Gastrocnemius medialis (tissue), 4 donors: ENCODE data around the gene ADAMTS20. TPM values are rescaled to one million over a fixed set of nuclear protein-coding genes. Genes with fewer than 3 reads are reported as not detected.

Source experiments
- ATAC-seq, 2 donors: fragments of 150-250 bp; one replicate each; pipeline ENCODE4 v1.9.1; 2016
- DNase-seq, 2 donors: peaks; one replicate each; pipeline ENCODE4 v3.0.0-alpha.2; 2019
- H3K27ac ChIP-seq, 4 donors: fragments of 200-600 bp; sonication (generic); 1 replicate in 1 of 4; 2 replicates in 3 of 4; pipeline ENCODE4 v1.5.1; 2016 to 2018; ENCODE audit warnings: mild to moderate bottlenecking in 2 of 4, moderate library complexity in 1 of 4
- H3K27me3 ChIP-seq, 3 donors: fragments of 200-600 bp; sonication (generic) in 2 of 3; 1 replicate in 1 of 3; 2 replicates in 2 of 3; pipeline versions ENCODE4 v1.5.1 to v1.6.0; 2016 to 2019; ENCODE audit warnings: mild to moderate bottlenecking in 1 of 3, moderate library complexity in 1 of 3
- H3K36me3 ChIP-seq, 2 donors: fragments of 200-600 bp; sonication (generic) in 1 of 2; one replicate each; pipeline ENCODE4 v1.5.1; 2017 to 2018
- H3K4me1 ChIP-seq, 2 donors: fragments of 200-600 bp; sonication (generic) in 1 of 2; one replicate each; pipeline ENCODE4 v1.5.1; 2016 to 2017; ENCODE audit warnings: mild to moderate bottlenecking in 2 of 2
- H3K4me3 ChIP-seq, 4 donors: fragments of 200-600 bp; sonication (generic) in 3 of 4; 1 replicate in 1 of 4; 2 replicates in 3 of 4; pipeline ENCODE4 v1.5.1; 2016 to 2019; ENCODE audit warnings: mild to moderate bottlenecking in 2 of 4
- H3K9me3 ChIP-seq, 3 donors: fragments of 200-600 bp; sonication (generic) in 2 of 3; 1 replicate in 1 of 3; 2 replicates in 2 of 3; pipeline ENCODE4 v1.5.1; 2016 to 2019
- CTCF ChIP-seq, 5 experiments: fragments of 450-650 bp in 3 of 5; fragments of 200-600 bp in 2 of 5; sonication (generic) in 2 of 5; IDR thresholded peaks in 4 of 5; conservative IDR thresholded peaks in 1 of 5; 1 replicate in 4 of 5; 2 replicates in 1 of 5; pipeline ENCODE4 v1.5.1; 2016 to 2019; ENCODE audit warnings: antibody characterized with exemption in 5 of 5, mild to moderate bottlenecking in 3 of 5, moderate library complexity in 3 of 5
- POLR2A ChIP-seq, 2 donors: fragments of 450-650 bp; IDR thresholded peaks; one replicate each; pipeline ENCODE4 v1.6.1; 2017; ENCODE audit warnings: antibody characterized with exemption in 2 of 2, mild to moderate bottlenecking in 2 of 2, moderate library complexity in 2 of 2
- in situ Hi-C, 4 donors: fragments of 200-750 bp; cut with MboI; loops; one replicate each; pipeline versions ENCODE4 v1.15.0 to v1.8.0; 2017; ENCODE audit warnings: low sequenced_read_pairs in 4 of 4
- intact Hi-C: fragments of 100-400 bp; cut with DNase I; formaldehyde crosslinking; loops from one replicate; pipeline ENCODE4 v1.15.1; 2023; ENCODE audit warnings: low total_unique reads
- total RNA-seq, 4 donors: library from RNA; depleted of rRNA; stranded (reverse); fragments of >200 nt; gene quantifications; one replicate each; pipeline versions ENCODE4 v1.1.0 to v1.2.3, GENCODE V29; 2016

ADAMTS20 gene
- total RNA-seq, 4 donors from 2014 or later, result not detected

DNA sequence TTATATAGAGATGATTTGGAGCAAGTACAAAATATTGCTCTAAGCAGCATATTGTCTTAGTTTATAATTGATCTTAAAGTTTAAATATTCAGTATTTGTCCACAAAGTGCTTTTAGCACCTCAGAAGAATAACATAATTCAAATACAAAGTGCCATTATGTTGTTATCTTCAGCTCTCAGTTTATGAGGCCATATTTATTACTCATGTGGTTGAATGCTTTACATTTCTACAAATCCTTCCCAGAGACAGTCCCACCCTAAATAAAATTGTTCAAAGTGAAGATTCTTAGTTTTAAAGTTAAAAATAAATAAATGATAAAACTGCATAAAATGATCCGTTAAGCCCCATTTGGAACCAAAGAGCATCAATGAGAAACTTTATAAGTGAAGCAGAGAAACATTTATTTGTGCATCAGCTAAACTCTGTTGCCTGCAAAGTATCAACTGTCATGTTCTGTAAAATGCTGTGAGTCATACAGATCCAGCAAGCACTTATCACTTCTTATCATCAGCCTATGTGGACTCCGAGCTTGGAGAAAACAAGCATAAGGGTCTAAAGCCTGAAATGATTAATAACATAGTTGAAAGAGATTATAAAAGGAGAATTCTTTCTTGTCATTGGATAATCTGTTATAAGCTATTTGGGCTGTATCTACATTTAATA lies 218.9 kb downstream of the ADAMTS20 start:
- Histone ChIP-seq H3K9me3 (no peaks in the 10 kb centered on the region), H3K4me3 (no peak overlapping the region), H3K36me3 (no peaks in the 10 kb centered on the region), H3K27me3 (no peaks in the 10 kb centered on the region), H3K4me1 (peaks cover 0 to 4% of the 10 kb centered on the region in 2 donors), H3K27ac (no peak overlapping the region)
- intact Hi-C loops, result no loop called here
- in situ Hi-C loops, result loop anchor here in 1 of 4 donors (25.0 kb wide), 1 partner anchor 846 kb away; no protein-coding TSS in a partner anchor
- no peak for DNase-seq
- no peak for TF ChIP-seq CTCF (IDR thresholded peaks at IDR 0.05 in 4 of 5, conservative IDR thresholded peaks at IDR 0.05 in 1 of 5)
- no peak for TF ChIP-seq POLR2A (IDR thresholded peaks at IDR 0.05)
- ATAC-seq, result no peak

DNA sequence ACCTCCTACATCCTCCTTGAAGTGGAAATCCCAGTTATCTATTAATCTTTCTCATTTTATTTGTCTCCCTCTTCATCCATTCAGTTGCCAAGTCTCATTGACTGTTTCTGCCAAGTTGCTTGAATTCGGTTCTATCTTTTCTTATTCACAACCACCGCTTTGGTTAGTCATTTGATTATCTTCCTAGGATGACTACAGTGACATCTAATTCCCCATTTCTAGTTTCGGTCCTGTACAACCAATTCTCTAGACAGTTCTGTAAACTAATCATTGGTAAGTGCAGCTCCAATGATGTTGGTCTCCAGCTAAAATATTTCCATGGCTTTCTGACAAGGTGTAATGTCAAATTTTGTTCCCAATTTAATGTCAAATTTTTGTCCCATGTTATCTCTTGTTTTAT lies 220.1 kb downstream of the ADAMTS20 start:
- DNase-seq (no peak), ATAC-seq (no peak)
- no peaks in the 10 kb centered on the region for H3K27me3 ChIP-seq
- H3K36me3 ChIP-seq, result no peaks in the 10 kb centered on the region
- H3K4me3 ChIP-seq, result no peak overlapping the region
- in situ Hi-C loops, result loop anchor here in 1 of 4 donors (25.0 kb wide), 1 partner anchor 845 kb away; no protein-coding TSS in a partner anchor
- H3K4me1 ChIP-seq, result no peaks in the 10 kb centered on the region
- TF ChIP-seq CTCF (IDR thresholded peaks at IDR 0.05 in 4 of 5, conservative IDR thresholded peaks at IDR 0.05 in 1 of 5) (no peak), POLR2A (IDR thresholded peaks at IDR 0.05) (no peak)
- no peak overlapping the region for H3K27ac ChIP-seq
- intact Hi-C loops, result no loop called here
- H3K9me3 ChIP-seq, result no peaks in the 10 kb centered on the region

DNA sequence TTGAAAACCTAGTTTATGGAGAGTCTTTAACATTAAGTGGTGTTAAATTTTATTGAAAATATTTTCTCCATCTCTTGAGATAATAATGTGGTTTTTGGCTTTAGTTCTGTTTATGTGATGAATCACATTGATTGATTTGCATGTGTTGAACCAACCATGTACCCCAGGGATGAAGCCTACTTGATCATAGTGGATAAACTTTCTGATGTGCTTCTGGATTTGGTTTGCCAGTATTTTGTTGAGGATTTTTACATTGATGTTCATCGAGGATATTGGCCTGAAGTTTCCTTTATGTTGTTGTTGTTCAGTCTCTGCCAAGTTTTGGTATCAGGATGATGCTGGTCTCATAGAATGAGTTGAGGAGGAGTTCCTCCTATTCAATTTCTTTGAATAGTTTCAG lies 222.6 kb downstream of the ADAMTS20 start:
- intact Hi-C loops, result no loop called here
- Histone ChIP-seq H3K4me1 (no peaks in the 10 kb centered on the region), H3K9me3 (no peaks in the 10 kb centered on the region), H3K36me3 (no peaks in the 10 kb centered on the region), H3K4me3 (no peak overlapping the region), H3K27me3 (no peaks in the 10 kb centered on the region), H3K27ac (no peak overlapping the region)
- no peak for TF ChIP-seq POLR2A (IDR thresholded peaks at IDR 0.05)
- TF ChIP-seq CTCF (IDR thresholded peaks at IDR 0.05 in 4 of 5, conservative IDR thresholded peaks at IDR 0.05 in 1 of 5), result no peak
- no peak for DNase-seq
- no peak for ATAC-seq
- in situ Hi-C loops, result loop anchor here in 1 of 4 donors (25.0 kb wide), 1 partner anchor 842 kb away; no protein-coding TSS in a partner anchor

GRCh38 chr12:43325786-43326185 lies 226.2 kb downstream of the ADAMTS20 start:
- H3K9me3 ChIP-seq, result no peaks in the 10 kb centered on the region
- ATAC-seq, result no peak
- H3K4me1 ChIP-seq, result no peaks in the 10 kb centered on the region
- H3K4me3 ChIP-seq, result no peak overlapping the region
- TF ChIP-seq POLR2A (IDR thresholded peaks at IDR 0.05) (no peak), CTCF (IDR thresholded peaks at IDR 0.05 in 4 of 5, conservative IDR thresholded peaks at IDR 0.05 in 1 of 5) (no peak)
- intact Hi-C loops (no loop called here), in situ Hi-C loops (loop anchor here in 1 of 4 donors (25.0 kb wide), 1 partner anchor 838 kb away; no protein-coding TSS in a partner anchor)
- no peak overlapping the region for H3K27ac ChIP-seq
- H3K36me3 ChIP-seq, result no peaks in the 10 kb centered on the region
- no peak for DNase-seq
- no peaks in the 10 kb centered on the region for H3K27me3 ChIP-seq
